K562 (cell line): ENCODE measurements around the gene CERS1. TPM values are rescaled to one million over a fixed set of nuclear protein-coding genes. Genes with fewer than 3 reads are reported as not detected.

ENCODE experiments used
- ATAC-seq: fragments of 200-7000 bp; cut with Tn5 transposase; 3 replicates; pipeline ENCODE4 v1.9.1; 2020; ENCODE audit warnings: moderate library complexity
- BruUV-seq: library from RNA; stranded (reverse); fragments of 400-500 nt; replicated peaks from 2 replicates; lab custom pipeline; 2021; lab: Mats Ljungman, UMichigan
- CTCF ChIA-PET: fragments of 300-600 bp; formaldehyde crosslinking; extraction: SDS; loops from one replicate; lab custom pipeline; 2021; ENCODE audit warnings: low intra/inter-chr PET ratio; lab: Yijun Ruan, JAX
- POLR2A ChIA-PET: fragments of 300-600, 350-650 bp; sonication (Branson Sonifier 250); formaldehyde crosslinking; extraction: SDS; loops from one replicate; lab custom pipeline; 2021; ENCODE audit warnings: antibody characterized with exemption, inconsistent platforms; lab: Yijun Ruan, JAX
- DNase-seq, 4 experiments: peaks; one replicate each; pipeline versions ENCODE4 v3.0.0 to v3.0.0-alpha.2; 2011 to 2018; ENCODE audit warnings: low spot score in 3 of 4, mixed read lengths in 3 of 4; ENCODE audit errors: extremely low read depth in 1 of 4
- FAIRE-seq: peaks from 2 replicates; lab custom pipeline; 2011; peaks lifted over from hg19 to GRCh38; lab: Jason Lieb, UNC
- H2AFZ ChIP-seq: 2 replicates; pipeline ENCODE4 v1.6.0; 2011; ENCODE audit warnings: low read depth, low read length, control low read depth, inconsistent platforms
- H3K27ac ChIP-seq: fragments of 200-600 bp; 3 replicates; pipeline ENCODE4 v1.8.0; 2011; ENCODE audit warnings: low read depth, mild to moderate bottlenecking, control low read depth, inconsistent platforms, low read length, moderate library complexity, mixed read lengths; ENCODE audit errors: extremely low read depth
- H3K27me3 ChIP-seq, 2 experiments: fragments of 300-600 bp in 1 of 2; 2 replicates in 1 of 2; 3 replicates in 1 of 2; pipeline versions ENCODE4 v1.6.0 to v1.8.0; 2011; ENCODE audit warnings: inconsistent platforms in 2 of 2, low read length in 2 of 2, mild to moderate bottlenecking in 1 of 2, mixed read lengths in 1 of 2, moderate library complexity in 1 of 2; ENCODE audit not compliant: control insufficient read depth in 2 of 2, insufficient read depth in 2 of 2
- H3K36me3 ChIP-seq: fragments of 300-600 bp; 3 replicates; pipeline ENCODE4 v1.8.0; 2011; ENCODE audit warnings: mild to moderate bottlenecking, low read length, inconsistent platforms; ENCODE audit not compliant: control insufficient read depth, insufficient read depth
- H3K4me1 ChIP-seq, 2 experiments: fragments of 200-600 bp in 1 of 2; replicated peaks in 1 of 2; 2 replicates in 1 of 2; 3 replicates in 1 of 2; pipeline versions ENCODE4 v1.5.1 to v1.8.0; 2011; ENCODE audit warnings: inconsistent platforms in 2 of 2, low read length in 2 of 2, mild to moderate bottlenecking in 1 of 2, mixed read lengths in 1 of 2, moderate library complexity in 1 of 2; ENCODE audit not compliant: control insufficient read depth in 2 of 2, insufficient read depth in 2 of 2
- H3K4me2 ChIP-seq: 2 replicates; pipeline ENCODE4 v1.6.1; 2011; ENCODE audit warnings: low read length, control low read depth, inconsistent platforms, mixed read lengths; ENCODE audit not compliant: insufficient read depth
- H3K4me3 ChIP-seq: fragments of 200-600 bp; sonication (generic), shearing (Covaris generic); 2 replicates; pipeline ENCODE4 v1.5.1; 2016; ENCODE audit warnings: control low read depth, inconsistent platforms
- H3K79me2 ChIP-seq: fragments of 200-600 bp; 3 replicates; pipeline ENCODE4 v1.8.0; 2011; ENCODE audit warnings: low read length, inconsistent platforms; ENCODE audit not compliant: control insufficient read depth, insufficient read depth
- H3K9ac ChIP-seq, 2 experiments: 2 replicates each; pipeline versions ENCODE4 v1.6.0 to v1.6.1; 2011; ENCODE audit warnings: low read depth in 2 of 2, low read length in 2 of 2, control low read depth in 1 of 2, inconsistent platforms in 1 of 2, mild to moderate bottlenecking in 1 of 2, mixed read lengths in 1 of 2; ENCODE audit not compliant: insufficient read depth in 1 of 2
- H3K9me1 ChIP-seq: one replicate; pipeline ENCODE4 v1.6.0; 2011; ENCODE audit warnings: inconsistent platforms, mild to moderate bottlenecking, low read length, moderate library complexity; ENCODE audit not compliant: control insufficient read depth, insufficient read depth
- H3K9me3 ChIP-seq: replicated peaks from 2 replicates; pipeline ENCODE4 v1.5.1; 2011; ENCODE audit warnings: low read depth, low read length, inconsistent platforms; ENCODE audit not compliant: control insufficient read depth, insufficient read depth
- H4K20me1 ChIP-seq: replicated peaks from 2 replicates; pipeline ENCODE4 v1.6.1; 2011; ENCODE audit warnings: low read length, inconsistent platforms, mixed read lengths; ENCODE audit not compliant: control insufficient read depth, insufficient read depth
- BCOR ChIP-seq: fragments of 450-650 bp; IDR thresholded peaks from 2 replicates; pipeline ENCODE4 v1.6.1; 2016
- EGR1 ChIP-seq: fragments of 450-650 bp; conservative IDR thresholded peaks from 2 replicates; pipeline ENCODE4 v1.6.1; 2017; ENCODE audit warnings: mild to moderate bottlenecking
- ILK ChIP-seq: fragments of 450-650 bp; IDR thresholded peaks from 2 replicates; pipeline ENCODE4 v1.6.1; 2016; ENCODE audit warnings: missing genetic modification characterization, low read depth, mild to moderate bottlenecking, missing compliant biosample characterization, moderate library complexity, borderline replicate concordance
- KDM1A ChIP-seq, 2 experiments: fragments of 450-650 bp; IDR thresholded peaks; 2 replicates each; pipeline ENCODE4 v1.6.1; 2016; ENCODE audit warnings: mild to moderate bottlenecking in 2 of 2
- KLF16 ChIP-seq: IDR thresholded peaks from 2 replicates; pipeline ENCODE4 v1.6.1; 2016; ENCODE audit warnings: antibody characterized with exemption
- LEF1 ChIP-seq: fragments of 450-650 bp; IDR thresholded peaks from 2 replicates; pipeline ENCODE4 v1.6.1; 2016; ENCODE audit warnings: mild to moderate bottlenecking
- ZNF121 ChIP-seq: sonication (generic); formaldehyde crosslinking; conservative IDR thresholded peaks from 2 replicates; pipeline ENCODE4 v1.8.0; 2022; ENCODE audit warnings: missing genetic modification reagents
- ZNF140 ChIP-seq: fragments of 250-450 bp; sonication (Bioruptor Pico); IDR thresholded peaks from 2 replicates; pipeline ENCODE4 v1.8.0; 2021; ENCODE audit warnings: moderate library complexity, mild to moderate bottlenecking, inconsistent platforms
- ZNF175 ChIP-seq: fragments of 200-800 bp; sonication (Bioruptor generic); IDR thresholded peaks from 2 replicates; pipeline ENCODE4 v1.6.1; 2016; ENCODE audit warnings: low read depth, mild to moderate bottlenecking, missing genetic modification characterization, missing compliant biosample characterization
- ZNF239 ChIP-seq: fragments of 250-450 bp; sonication (Bioruptor Pico); IDR thresholded peaks from 2 replicates; pipeline ENCODE4 v1.4.0; 2020; ENCODE audit warnings: mild to moderate bottlenecking
- WGBS: fragments of 100-300 bp; shearing (Covaris generic); methylation state at CpG from one replicate; pipeline ENCODE4 v1.1.6; 2016; ENCODE audit warnings: low coverage, mixed read lengths; ENCODE audit not compliant: insufficient coverage; ENCODE audit errors: missing lambda C conversion rate; 5-methylcytosine and 5-hydroxymethylcytosine counted together
- in situ Hi-C: fragments of 300-500 bp; cut with MboI; formaldehyde crosslinking; loops from 4 replicates; pipeline ENCODE4 v1.15.0; 2018; ENCODE audit warnings: inconsistent platforms, mixed read lengths
- intact Hi-C: fragments of 100-400 bp; cut with micrococcal nuclease; formaldehyde crosslinking; loops from 2 replicates; pipeline ENCODE4 v1.14.2; 2022
- polyA plus RNA-seq, 8 experiments: library from polyadenylated mRNA; depleted of rRNA in 4 of 8; stranded (reverse) in 5 of 8; unstranded in 3 of 8; fragments of >200 nt; fragmentation: Nextera tagmentation in 2 of 8; fragmentation: Illumina TruSeq in 1 of 8; extraction: Ambion mirVana in 2 of 8; extraction: Trizol in 1 of 8; gene quantifications; 2 replicates each; pipeline versions ENCODE4 v1.2.1 to v1.2.3, GENCODE V29; 2011 to 2014; ENCODE audit warnings: inconsistent platforms in 1 of 8, missing spikeins in 1 of 8
- total RNA-seq, 7 experiments: library from RNA; depleted of rRNA in 6 of 7; stranded (reverse); fragments of >200 nt in 6 of 7; fragmentation: Illumina TruSeq in 2 of 7; extraction: Trizol in 2 of 7; gene quantifications; 2 replicates each; pipeline versions ENCODE4 v1.2.1 to v1.2.3, GENCODE V29; 2011 to 2021; ENCODE audit warnings: low replicate concordance in 1 of 7

The CERS1 gene
- total and polyA plus RNA-seq, 9 of the 15 experiments (the other 6 are each of a cell fraction or from before 2014, with no cell fraction given) = 0.33 to 1.5 (median 0.86) TPM; not detected in 2

DNA sequence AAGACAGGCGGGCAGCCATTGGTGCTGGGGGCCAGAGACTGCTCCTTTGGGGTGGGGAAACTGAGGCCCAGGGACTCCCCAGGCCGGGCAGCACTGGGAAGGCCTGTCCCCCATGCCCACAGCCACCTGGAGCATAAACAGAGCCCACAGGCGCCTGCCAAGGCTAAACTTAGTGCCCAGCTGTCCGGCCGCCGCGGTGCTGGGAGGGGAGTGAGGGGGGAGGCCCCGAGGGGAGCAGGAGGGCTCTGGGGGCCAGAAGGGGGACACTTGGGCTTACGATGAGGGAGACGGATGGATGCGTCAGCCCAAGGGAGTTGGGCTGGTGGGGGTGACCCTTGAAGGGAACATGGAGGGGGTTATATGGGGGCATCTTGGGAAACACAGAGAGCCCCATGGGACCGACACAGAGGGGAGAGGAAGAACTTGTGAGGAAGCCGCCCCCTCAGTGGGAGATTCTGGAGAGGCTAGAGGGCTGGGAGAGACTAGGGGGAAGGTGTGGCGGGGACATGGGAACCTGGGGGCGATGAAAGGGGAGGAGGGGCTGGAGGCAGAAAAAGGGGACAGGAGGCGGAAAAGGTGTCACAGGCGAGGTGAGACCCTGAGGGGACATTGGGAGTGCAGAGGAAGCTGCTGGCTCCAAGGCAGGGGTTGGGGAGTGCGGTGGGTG, 2.2 kb downstream of the CERS1 start:
- Histone ChIP-seq H3K36me3 (peaks cover 1% of the 10 kb centered on the region; the same call in 1 of the 3 replicates), H3K79me2 (no peaks in the 10 kb centered on the region), H3K27me3 (peaks cover 0 to 5% of the 10 kb centered on the region in 2 experiments; a peak in 1 of 5 replicates), H3K9ac (no peak overlapping the region), H3K4me3 (no peak overlapping the region), H3K4me1 (peaks cover 9 to 48% of the 10 kb centered on the region in 2 experiments), H3K4me2 (no peak overlapping the region), H3K27ac (no peak overlapping the region), H3K9me1 (no peaks in the 10 kb centered on the region), H2AFZ (no peak overlapping the region), H4K20me1 (peaks cover 13% of the 10 kb centered on the region), H3K9me3 (no peaks in the 10 kb centered on the region)
- TF ChIP-seq ZNF175 = no peak
- TF ChIP-seq EGR1 = 0 out of 2 replicates have a peak, but pooled peaks have one; percentile 25
- in situ Hi-C loops = no loop called here
- no TSS peak for BruUV-seq
- intact Hi-C loops = no loop called here
- ATAC-seq (no peak), DNase-seq (no peak), FAIRE-seq (no peak)
- 33% methylated on average over 3 of the region's 18 CpGs for WGBS
- ChIA-PET POLR2A (interaction anchor here (0.6 kb wide), 1 partner anchor 377 kb away, joined by 3 read pairs; no protein-coding TSS in a partner anchor), CTCF (no interaction called here)

DNA sequence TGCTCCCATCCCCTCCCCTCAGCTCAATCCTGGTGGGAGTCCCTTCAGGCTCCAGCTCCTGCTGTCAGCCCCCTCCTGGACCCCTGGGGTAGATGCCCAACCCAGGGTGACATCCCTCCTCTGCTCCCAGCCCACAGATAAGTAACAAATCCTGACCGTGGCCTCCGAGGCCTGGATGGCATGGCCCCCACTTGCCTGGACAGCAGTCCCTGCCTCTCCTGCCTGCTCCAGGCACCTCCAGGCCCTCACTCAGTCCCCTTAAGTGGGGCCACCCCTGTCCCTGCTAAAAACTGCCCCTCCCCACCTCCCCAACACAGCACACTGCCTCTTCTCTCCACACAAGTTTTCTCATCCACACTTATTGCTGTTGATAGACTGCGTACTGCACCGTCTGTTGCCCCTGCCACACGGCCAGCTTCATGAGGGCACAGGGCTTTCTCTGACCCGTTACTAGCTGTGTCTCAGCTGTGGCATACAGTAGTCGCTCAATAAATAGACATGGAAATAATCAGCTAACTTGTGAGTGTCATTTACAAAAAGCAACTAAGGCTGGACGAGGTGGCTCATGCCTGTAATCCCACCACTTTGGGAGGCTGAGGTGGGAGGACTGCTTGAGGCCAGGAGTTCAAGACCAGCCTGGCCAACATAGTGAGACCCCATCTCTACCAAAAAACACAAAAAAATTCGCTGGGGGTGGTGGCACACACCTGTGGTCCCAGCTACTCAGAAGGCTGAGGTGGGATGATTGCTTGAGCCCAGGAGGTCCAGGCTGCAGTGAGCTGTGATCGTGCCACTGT, 5.8 kb downstream of the CERS1 start:
- no peaks in the 10 kb centered on the region for H3K9me3 ChIP-seq
- H3K9me1 ChIP-seq = no peaks in the 10 kb centered on the region
- WGBS = 24% methylated on average over 9 of the region's 10 CpGs
- ChIA-PET CTCF (no interaction called here), POLR2A (interaction anchor here (0.6 to 0.8 kb wide), 4 partner anchors 9 to 143 kb away, joined by 3 to 5 read pairs (median 4); no protein-coding TSS in a partner anchor)
- no peaks in the 10 kb centered on the region for H3K79me2 ChIP-seq
- no peak overlapping the region for H3K4me2 ChIP-seq
- ATAC-seq = no peak
- H3K27me3 ChIP-seq = peaks cover 0 to 5% of the 10 kb centered on the region in 2 experiments; a peak in 1 of 5 replicates
- no peaks in the 10 kb centered on the region; the same call in 1 of the 2 replicates for H4K20me1 ChIP-seq
- no peak overlapping the region for H2AFZ ChIP-seq
- H3K27ac ChIP-seq = no peak overlapping the region
- no TSS peak for BruUV-seq
- H3K4me3 ChIP-seq = no peak overlapping the region
- no peak for FAIRE-seq
- H3K36me3 ChIP-seq = no peaks in the 10 kb centered on the region
- TF ChIP-seq KLF16 (no peak), ZNF140 (CRISPR knock-in tag) (no peak), ZNF239 (no peak), ILK (tag) (no peak), BCOR (peak; percentile 52; the same call in 1 of the 2 replicates), LEF1 (no peak), KDM1A (IDR thresholded peaks at IDR 0.05) (0 out of 4 replicates have a peak, but pooled peaks of 1 of the 2 experiments have one; percentile 7), ZNF121 (CRISPR knock-in tag) (peak; percentile 91)
- H3K9ac ChIP-seq = peak overlapping the region in 1 of 2 experiments; percentile 26; a peak in 1 of 4 replicates
- intact Hi-C loops (no loop called here), in situ Hi-C loops (no loop called here)
- H3K4me1 ChIP-seq = peaks cover 0 to 25% of the 10 kb centered on the region in 2 experiments; a peak in 2 of 5 replicates
- DNase-seq = no peak
